K562 (cell line): ENCODE results near the gene MMP23B. TPM values are rescaled to one million over a fixed set of nuclear protein-coding genes. Genes with fewer than 3 reads are reported as not detected.

Experiments used
- ATAC-seq: fragments of 200-7000 bp; cut with Tn5 transposase; 3 replicates; pipeline ENCODE4 v1.9.1; 2020; ENCODE audit warnings: moderate library complexity
- BruUV-seq: library from RNA; stranded (reverse); fragments of 400-500 nt; replicated peaks from 2 replicates; lab custom pipeline; 2021; lab: Mats Ljungman, UMichigan
- CTCF ChIA-PET: fragments of 300-600 bp; formaldehyde crosslinking; extraction: SDS; loops from one replicate; lab custom pipeline; 2021; ENCODE audit warnings: low intra/inter-chr PET ratio; lab: Yijun Ruan, JAX
- POLR2A ChIA-PET: fragments of 300-600, 350-650 bp; sonication (Branson Sonifier 250); formaldehyde crosslinking; extraction: SDS; loops from one replicate; lab custom pipeline; 2021; ENCODE audit warnings: antibody characterized with exemption, inconsistent platforms; lab: Yijun Ruan, JAX
- DNase-seq, 4 experiments: peaks; one replicate each; pipeline versions ENCODE4 v3.0.0 to v3.0.0-alpha.2; 2011 to 2018; ENCODE audit warnings: low spot score in 3 of 4, mixed read lengths in 3 of 4; ENCODE audit errors: extremely low read depth in 1 of 4
- FAIRE-seq: peaks from 2 replicates; lab custom pipeline; 2011; peaks lifted over from hg19 to GRCh38; lab: Jason Lieb, UNC
- H2AFZ ChIP-seq: 2 replicates; pipeline ENCODE4 v1.6.0; 2011; ENCODE audit warnings: low read depth, low read length, control low read depth, inconsistent platforms
- H3K27ac ChIP-seq: fragments of 200-600 bp; 3 replicates; pipeline ENCODE4 v1.8.0; 2011; ENCODE audit warnings: low read depth, mild to moderate bottlenecking, control low read depth, inconsistent platforms, low read length, moderate library complexity, mixed read lengths; ENCODE audit errors: extremely low read depth
- H3K27me3 ChIP-seq, 2 experiments: fragments of 300-600 bp in 1 of 2; 2 replicates in 1 of 2; 3 replicates in 1 of 2; pipeline versions ENCODE4 v1.6.0 to v1.8.0; 2011; ENCODE audit warnings: inconsistent platforms in 2 of 2, low read length in 2 of 2, mild to moderate bottlenecking in 1 of 2, mixed read lengths in 1 of 2, moderate library complexity in 1 of 2; ENCODE audit not compliant: control insufficient read depth in 2 of 2, insufficient read depth in 2 of 2
- H3K36me3 ChIP-seq: fragments of 300-600 bp; 3 replicates; pipeline ENCODE4 v1.8.0; 2011; ENCODE audit warnings: mild to moderate bottlenecking, low read length, inconsistent platforms; ENCODE audit not compliant: control insufficient read depth, insufficient read depth
- H3K4me1 ChIP-seq, 2 experiments: fragments of 200-600 bp in 1 of 2; replicated peaks in 1 of 2; 2 replicates in 1 of 2; 3 replicates in 1 of 2; pipeline versions ENCODE4 v1.5.1 to v1.8.0; 2011; ENCODE audit warnings: inconsistent platforms in 2 of 2, low read length in 2 of 2, mild to moderate bottlenecking in 1 of 2, mixed read lengths in 1 of 2, moderate library complexity in 1 of 2; ENCODE audit not compliant: control insufficient read depth in 2 of 2, insufficient read depth in 2 of 2
- H3K4me2 ChIP-seq: 2 replicates; pipeline ENCODE4 v1.6.1; 2011; ENCODE audit warnings: low read length, control low read depth, inconsistent platforms, mixed read lengths; ENCODE audit not compliant: insufficient read depth
- H3K4me3 ChIP-seq: fragments of 200-600 bp; sonication (generic), shearing (Covaris generic); 2 replicates; pipeline ENCODE4 v1.5.1; 2016; ENCODE audit warnings: control low read depth, inconsistent platforms
- H3K79me2 ChIP-seq: fragments of 200-600 bp; 3 replicates; pipeline ENCODE4 v1.8.0; 2011; ENCODE audit warnings: low read length, inconsistent platforms; ENCODE audit not compliant: control insufficient read depth, insufficient read depth
- H3K9ac ChIP-seq, 2 experiments: 2 replicates each; pipeline versions ENCODE4 v1.6.0 to v1.6.1; 2011; ENCODE audit warnings: low read depth in 2 of 2, low read length in 2 of 2, control low read depth in 1 of 2, inconsistent platforms in 1 of 2, mild to moderate bottlenecking in 1 of 2, mixed read lengths in 1 of 2; ENCODE audit not compliant: insufficient read depth in 1 of 2
- H3K9me1 ChIP-seq: one replicate; pipeline ENCODE4 v1.6.0; 2011; ENCODE audit warnings: inconsistent platforms, mild to moderate bottlenecking, low read length, moderate library complexity; ENCODE audit not compliant: control insufficient read depth, insufficient read depth
- H3K9me3 ChIP-seq: replicated peaks from 2 replicates; pipeline ENCODE4 v1.5.1; 2011; ENCODE audit warnings: low read depth, low read length, inconsistent platforms; ENCODE audit not compliant: control insufficient read depth, insufficient read depth
- H4K20me1 ChIP-seq: replicated peaks from 2 replicates; pipeline ENCODE4 v1.6.1; 2011; ENCODE audit warnings: low read length, inconsistent platforms, mixed read lengths; ENCODE audit not compliant: control insufficient read depth, insufficient read depth
- CGGBP1 ChIP-seq: fragments of 250-450 bp; sonication (Bioruptor Pico); IDR thresholded peaks from 2 replicates; pipeline ENCODE4 v1.9.0; 2021; ENCODE audit warnings: mild to moderate bottlenecking
- CTBP1 ChIP-seq: fragments of 450-650 bp; IDR thresholded peaks from 2 replicates; pipeline ENCODE4 v1.6.1; 2016; ENCODE audit warnings: borderline replicate concordance
- FOXJ2 ChIP-seq: fragments of 200-800 bp; sonication (Bioruptor generic); IDR thresholded peaks from 2 replicates; pipeline ENCODE4 v1.6.1; 2016; ENCODE audit warnings: missing genetic modification characterization, missing compliant biosample characterization
- GABPA ChIP-seq: fragments of 200-800 bp; sonication (Bioruptor generic); conservative IDR thresholded peaks from 2 replicates; pipeline ENCODE4 v1.6.1; 2016; ENCODE audit warnings: low read depth, missing genetic modification characterization, missing compliant biosample characterization
- HMG20A ChIP-seq: fragments of 450-650 bp; formaldehyde crosslinking; conservative IDR thresholded peaks from 2 replicates; pipeline ENCODE4 v1.4.0; 2020; ENCODE audit warnings: mild to moderate bottlenecking, mixed read lengths
- RBM39 ChIP-seq: fragments of 200-400 bp; formaldehyde crosslinking; optimal IDR thresholded peaks from 2 replicates; pipeline ENCODE3; 2018; ENCODE audit warnings: low read depth, low read length
- SMAD1 ChIP-seq: fragments of 150-350 bp; IDR thresholded peaks from 2 replicates; pipeline ENCODE4 v1.6.1; 2014; ENCODE audit warnings: low read length, low read depth; ENCODE audit not compliant: partially characterized antibody
- TCF3 ChIP-seq: sonication (generic); formaldehyde crosslinking; IDR thresholded peaks from 2 replicates; pipeline ENCODE4 v1.4.0; 2020; ENCODE audit warnings: mild to moderate bottlenecking, missing genetic modification reagents
- ZBTB5 ChIP-seq: fragments of 450-650 bp; IDR thresholded peaks from 2 replicates; pipeline ENCODE4 v1.6.1; 2017; ENCODE audit warnings: antibody characterized with exemption
- ZNF212 ChIP-seq: fragments of 450-650 bp; formaldehyde crosslinking; IDR thresholded peaks from 2 replicates; pipeline ENCODE4 v1.4.0; 2020; ENCODE audit warnings: mild to moderate bottlenecking
- ZNF518B ChIP-seq: fragments of 250-450 bp; sonication (Bioruptor Pico); IDR thresholded peaks from 2 replicates; pipeline ENCODE4 v1.5.0; 2021; ENCODE audit warnings: mild to moderate bottlenecking, moderate library complexity
- ZNF695 ChIP-seq: fragments of 450-650 bp; formaldehyde crosslinking; IDR thresholded peaks from 2 replicates; pipeline ENCODE4 v1.4.0; 2020; ENCODE audit warnings: mild to moderate bottlenecking, moderate library complexity
- WGBS: fragments of 100-300 bp; shearing (Covaris generic); methylation state at CpG from one replicate; pipeline ENCODE4 v1.1.6; 2016; ENCODE audit warnings: low coverage, mixed read lengths; ENCODE audit not compliant: insufficient coverage; ENCODE audit errors: missing lambda C conversion rate; 5-methylcytosine and 5-hydroxymethylcytosine counted together
- in situ Hi-C: fragments of 300-500 bp; cut with MboI; formaldehyde crosslinking; loops from 4 replicates; pipeline ENCODE4 v1.15.0; 2018; ENCODE audit warnings: inconsistent platforms, mixed read lengths
- intact Hi-C: fragments of 100-400 bp; cut with micrococcal nuclease; formaldehyde crosslinking; loops from 2 replicates; pipeline ENCODE4 v1.14.2; 2022
- polyA plus RNA-seq, 8 experiments: library from polyadenylated mRNA; depleted of rRNA in 4 of 8; stranded (reverse) in 5 of 8; unstranded in 3 of 8; fragments of >200 nt; fragmentation: Nextera tagmentation in 2 of 8; fragmentation: Illumina TruSeq in 1 of 8; extraction: Ambion mirVana in 2 of 8; extraction: Trizol in 1 of 8; gene quantifications; 2 replicates each; pipeline versions ENCODE4 v1.2.1 to v1.2.3, GENCODE V29; 2011 to 2014; ENCODE audit warnings: inconsistent platforms in 1 of 8, missing spikeins in 1 of 8
- total RNA-seq, 7 experiments: library from RNA; depleted of rRNA in 6 of 7; stranded (reverse); fragments of >200 nt in 6 of 7; fragmentation: Illumina TruSeq in 2 of 7; extraction: Trizol in 2 of 7; gene quantifications; 2 replicates each; pipeline versions ENCODE4 v1.2.1 to v1.2.3, GENCODE V29; 2011 to 2021; ENCODE audit warnings: low replicate concordance in 1 of 7
- TF ChIP-seq, protein P1 (sequence below): fragments of 250-450 bp; sonication (Bioruptor Pico); IDR thresholded peaks from 2 replicates; pipeline ENCODE4 v1.8.0; 2022; ENCODE audit warnings: inconsistent platforms, mild to moderate bottlenecking, moderate library complexity, borderline replicate concordance

MMP23B gene
- total and polyA plus RNA-seq, 9 of the 15 experiments (the other 6 are each of a cell fraction or from before 2014, with no cell fraction given) = 0.28 to 1.2 (median 0.41) TPM; not detected in 5

- TF ChIP-seq ZNF212 = no peak
Measured at GRCh38 chr1:1680031-1680911, 48.3 kb downstream of the MMP23B start (continued).

- in situ Hi-C loops = no loop called here
- Histone ChIP-seq H2AFZ (no peak overlapping the region), H3K36me3 (no peaks in the 10 kb centered on the region), H3K9ac (peak overlapping the region in 1 of 2 experiments; percentile 80; a peak in 2 of 4 replicates), H3K4me1 (peaks cover 3 to 39% of the 10 kb centered on the region in 2 experiments; a peak in 4 of 5 replicates), H3K9me3 (peaks cover 4% of the 10 kb centered on the region), H3K79me2 (peaks cover 34% of the 10 kb centered on the region), H3K4me3 (no peak overlapping the region), H4K20me1 (0 out of 2 replicates have a peak, but pooled peaks cover 2% of the 10 kb centered on the region), H3K27ac (no peak overlapping the region), H3K9me1 (peaks cover 6% of the 10 kb centered on the region), H3K27me3 (no peaks in the 10 kb centered on the region), H3K4me2 (no peak overlapping the region)
- peak in 2 of 4 experiments; percentile 6 to 8 for DNase-seq
- 68% methylated on average over 10 of the region's 11 CpGs for WGBS
- CTCF ChIA-PET = no interaction called here
- no peak for ATAC-seq
- no TSS peak for BruUV-seq
- intact Hi-C loops = no loop called here
- FAIRE-seq = no peak
- POLR2A ChIA-PET = no interaction called here
- TF ChIP-seq, protein P1, sequence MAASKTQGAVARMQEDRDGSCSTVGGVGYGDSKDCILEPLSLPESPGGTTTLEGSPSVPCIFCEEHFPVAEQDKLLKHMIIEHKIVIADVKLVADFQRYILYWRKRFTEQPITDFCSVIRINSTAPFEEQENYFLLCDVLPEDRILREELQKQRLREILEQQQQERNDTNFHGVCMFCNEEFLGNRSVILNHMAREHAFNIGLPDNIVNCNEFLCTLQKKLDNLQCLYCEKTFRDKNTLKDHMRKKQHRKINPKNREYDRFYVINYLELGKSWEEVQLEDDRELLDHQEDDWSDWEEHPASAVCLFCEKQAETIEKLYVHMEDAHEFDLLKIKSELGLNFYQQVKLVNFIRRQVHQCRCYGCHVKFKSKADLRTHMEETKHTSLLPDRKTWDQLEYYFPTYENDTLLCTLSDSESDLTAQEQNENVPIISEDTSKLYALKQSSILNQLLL (CRISPR knock-in tag) = no peak
- no peak for TF ChIP-seq TCF3 (CRISPR knock-in tag)
- no peak for TF ChIP-seq FOXJ2 (tag)
- TF ChIP-seq ZNF695 (CRISPR knock-in tag) = no peak
- no peak for TF ChIP-seq ZNF518B (CRISPR knock-in tag)
- no peak for TF ChIP-seq HMG20A
- TF ChIP-seq GABPA = no peak
- TF ChIP-seq CGGBP1 = no peak
- TF ChIP-seq RBM39 = no peak
- no peak for TF ChIP-seq ZBTB5
- no peak for TF ChIP-seq CTBP1
- TF ChIP-seq SMAD1 = no peak
Measured at GRCh38 chr1:1680912-1681273, 48.9 kb downstream of the MMP23B start.
